Lower lobe of right lung (tissue), 2 donors: ENCODE measurements around the gene BTBD18. TPM values are rescaled to one million over a fixed set of nuclear protein-coding genes. Genes with fewer than 3 reads are reported as not detected.

Source experiments
- ATAC-seq, 2 donors: fragments of 200-7000 bp; cut with Tn5 transposase; one replicate each; pipeline ENCODE4 v1.9.1; 2020 to 2022; ENCODE audit warnings: mild to moderate bottlenecking in 2 of 2, moderate library complexity in 2 of 2
- DNase-seq: peaks from one replicate; pipeline ENCODE4 v3.0.0-alpha.2; 2020
- H3K27ac ChIP-seq: fragments of 200-600 bp; one replicate; pipeline ENCODE4 v1.8.0; 2022
- H3K27me3 ChIP-seq: fragments of 200-600 bp; one replicate; pipeline ENCODE4 v1.8.0; 2022; ENCODE audit warnings: low read depth
- H3K36me3 ChIP-seq: fragments of 200-600 bp; one replicate; pipeline ENCODE4 v1.8.0; 2022; ENCODE audit warnings: mild to moderate bottlenecking
- H3K4me1 ChIP-seq: fragments of 200-600 bp; one replicate; pipeline ENCODE4 v1.8.0; 2022
- H3K4me3 ChIP-seq: fragments of 200-600 bp; one replicate; pipeline ENCODE4 v1.8.0; 2022; ENCODE audit warnings: mild to moderate bottlenecking
- H3K9me3 ChIP-seq: fragments of 200-600 bp; one replicate; pipeline ENCODE4 v1.8.0; 2022
- intact Hi-C: fragments of 100-400 bp; cut with DNase I; formaldehyde crosslinking; loops from one replicate; pipeline ENCODE4 v1.11.0; 2022
- total RNA-seq: library from RNA; stranded (reverse); fragmentation: NEBNext Ultra II Directional; extraction: Animal tissue kit (Norgen Biotek cat#: 25700); gene quantifications from one replicate; pipeline ENCODE4 v1.2.1, GENCODE V29; 2021
- TF ChIP-seq, protein P1 (sequence below): fragments of 200-600 bp; IDR thresholded peaks from one replicate; pipeline ENCODE4 v1.8.0; 2022; ENCODE audit warnings: antibody characterized with exemption, mild to moderate bottlenecking
- donor health status: DM: no; HTN: yes; CAD: no; lungs with severe emphysema.

The BTBD18 gene
- total RNA-seq, 1 donor from 2014 or later = not detected

DNA sequence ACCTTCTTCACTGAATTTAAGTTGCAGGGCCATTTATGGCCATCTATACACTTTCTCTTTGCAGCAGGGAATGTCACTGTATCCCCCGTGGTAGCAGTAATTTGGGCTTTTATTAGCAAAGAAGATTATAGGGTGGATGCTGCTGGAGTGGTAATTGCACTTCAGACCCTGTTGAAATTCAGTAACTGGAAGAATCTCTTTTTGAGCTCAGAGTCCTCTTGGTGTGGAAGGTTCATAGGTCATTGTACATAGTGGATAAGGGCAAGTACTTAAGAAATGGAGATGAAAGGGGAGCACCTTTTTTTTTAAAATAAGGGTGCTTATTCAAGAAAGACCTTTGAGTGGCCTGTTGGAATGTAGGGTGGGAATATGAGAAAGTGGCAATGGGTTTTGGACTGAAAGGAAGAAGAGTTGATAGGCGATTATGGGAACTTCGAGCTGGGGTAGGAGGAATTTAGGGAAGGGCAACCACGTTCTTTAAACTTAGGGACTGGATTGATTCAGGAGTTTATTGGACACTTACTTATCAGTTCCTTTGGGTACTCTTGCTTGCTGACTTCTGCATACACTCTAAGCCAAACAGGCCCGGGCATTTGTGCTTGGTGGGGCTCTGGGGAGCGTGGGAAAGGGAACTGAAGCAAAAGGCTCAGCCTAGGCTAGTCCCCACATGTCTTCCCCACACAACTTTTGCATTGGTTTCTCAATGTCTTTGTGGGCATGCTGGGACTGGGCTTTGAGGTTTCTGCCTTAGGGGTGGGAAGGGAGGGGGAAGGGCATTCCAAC lies 36.5 kb upstream of the BTBD18 start:
- H3K9me3 ChIP-seq = no peaks in the 10 kb centered on the region
- peak overlapping the region; percentile 25 for H3K27ac ChIP-seq
- DNase-seq = peak; percentile 66
- H3K4me1 ChIP-seq = peaks cover 99% of the 10 kb centered on the region
- intact Hi-C loops = no loop called here
- peaks cover 10% of the 10 kb centered on the region for H3K36me3 ChIP-seq
- H3K27me3 ChIP-seq = no peaks in the 10 kb centered on the region
- ATAC-seq = peak; percentile 45 to 54
- TF ChIP-seq, protein P1, sequence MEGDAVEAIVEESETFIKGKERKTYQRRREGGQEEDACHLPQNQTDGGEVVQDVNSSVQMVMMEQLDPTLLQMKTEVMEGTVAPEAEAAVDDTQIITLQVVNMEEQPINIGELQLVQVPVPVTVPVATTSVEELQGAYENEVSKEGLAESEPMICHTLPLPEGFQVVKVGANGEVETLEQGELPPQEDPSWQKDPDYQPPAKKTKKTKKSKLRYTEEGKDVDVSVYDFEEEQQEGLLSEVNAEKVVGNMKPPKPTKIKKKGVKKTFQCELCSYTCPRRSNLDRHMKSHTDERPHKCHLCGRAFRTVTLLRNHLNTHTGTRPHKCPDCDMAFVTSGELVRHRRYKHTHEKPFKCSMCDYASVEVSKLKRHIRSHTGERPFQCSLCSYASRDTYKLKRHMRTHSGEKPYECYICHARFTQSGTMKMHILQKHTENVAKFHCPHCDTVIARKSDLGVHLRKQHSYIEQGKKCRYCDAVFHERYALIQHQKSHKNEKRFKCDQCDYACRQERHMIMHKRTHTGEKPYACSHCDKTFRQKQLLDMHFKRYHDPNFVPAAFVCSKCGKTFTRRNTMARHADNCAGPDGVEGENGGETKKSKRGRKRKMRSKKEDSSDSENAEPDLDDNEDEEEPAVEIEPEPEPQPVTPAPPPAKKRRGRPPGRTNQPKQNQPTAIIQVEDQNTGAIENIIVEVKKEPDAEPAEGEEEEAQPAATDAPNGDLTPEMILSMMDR = no peak
- no peak overlapping the region for H3K4me3 ChIP-seq

DNA sequence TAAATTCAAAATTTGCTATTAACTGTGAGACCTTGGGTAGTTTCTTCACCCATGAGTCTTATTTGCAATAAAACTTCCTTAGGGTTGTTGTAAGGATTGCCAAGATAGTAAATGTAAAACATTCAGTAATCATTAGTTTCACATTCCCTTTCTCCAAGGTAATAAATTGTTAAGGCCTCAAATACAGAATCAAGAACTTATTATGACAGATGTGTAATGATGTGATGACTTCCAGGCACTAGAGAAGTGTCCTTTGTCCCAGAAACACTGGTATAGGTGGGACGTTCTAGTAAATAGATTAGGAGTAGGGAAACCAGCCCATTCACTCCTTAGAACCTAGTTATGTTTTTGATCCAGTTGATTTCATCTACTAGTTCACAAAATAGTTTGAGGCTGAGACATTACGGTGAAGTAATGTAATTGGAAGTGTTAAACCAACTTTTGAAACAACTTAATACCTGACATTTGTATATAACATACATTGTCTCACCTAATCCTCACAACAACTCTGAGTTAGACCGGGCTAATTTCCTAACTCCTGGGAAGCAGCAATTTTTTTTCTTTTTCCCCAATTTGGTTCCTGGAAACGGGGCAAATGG lies 35.5 kb upstream of the BTBD18 start:
- DNase-seq (no peak), ATAC-seq (no peak)
- H3K36me3 ChIP-seq = peaks cover 10% of the 10 kb centered on the region
- H3K27ac ChIP-seq = peak overlapping the region; percentile 13
- H3K27me3 ChIP-seq = no peaks in the 10 kb centered on the region
- TF ChIP-seq, protein P1 = no peak
- intact Hi-C loops = no loop called here
- H3K9me3 ChIP-seq = no peaks in the 10 kb centered on the region
- peaks cover 99% of the 10 kb centered on the region for H3K4me1 ChIP-seq
- H3K4me3 ChIP-seq = no peak overlapping the region

DNA sequence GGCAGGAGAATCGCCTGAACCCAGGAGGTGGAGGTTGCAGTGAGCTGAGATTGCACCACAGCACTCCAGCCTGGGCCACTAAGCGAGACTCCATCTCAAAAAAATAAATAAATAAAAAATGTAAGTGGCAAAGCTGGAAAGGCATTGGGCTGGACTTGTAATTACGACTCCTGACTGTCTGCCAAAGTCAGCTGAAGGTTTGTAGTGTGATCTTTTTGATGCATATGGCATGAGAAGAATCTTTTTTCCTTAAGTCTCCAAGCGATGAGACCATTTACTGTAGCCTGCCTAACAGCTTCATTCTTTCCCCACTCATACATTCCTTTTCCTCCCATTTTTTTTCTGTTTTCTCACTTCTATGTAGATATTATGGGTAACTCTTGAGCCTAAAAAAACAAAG lies 34.8 kb upstream of the BTBD18 start:
- peak overlapping the region; percentile 13 for H3K27ac ChIP-seq
- no peaks in the 10 kb centered on the region for H3K27me3 ChIP-seq
- intact Hi-C loops = no loop called here
- no peak overlapping the region for H3K4me3 ChIP-seq
- H3K4me1 ChIP-seq = peaks cover 99% of the 10 kb centered on the region
- TF ChIP-seq, protein P1 = no peak
- no peaks in the 10 kb centered on the region for H3K9me3 ChIP-seq
- H3K36me3 ChIP-seq = peaks cover 5% of the 10 kb centered on the region
- DNase-seq (no peak), ATAC-seq (no peak)

DNA sequence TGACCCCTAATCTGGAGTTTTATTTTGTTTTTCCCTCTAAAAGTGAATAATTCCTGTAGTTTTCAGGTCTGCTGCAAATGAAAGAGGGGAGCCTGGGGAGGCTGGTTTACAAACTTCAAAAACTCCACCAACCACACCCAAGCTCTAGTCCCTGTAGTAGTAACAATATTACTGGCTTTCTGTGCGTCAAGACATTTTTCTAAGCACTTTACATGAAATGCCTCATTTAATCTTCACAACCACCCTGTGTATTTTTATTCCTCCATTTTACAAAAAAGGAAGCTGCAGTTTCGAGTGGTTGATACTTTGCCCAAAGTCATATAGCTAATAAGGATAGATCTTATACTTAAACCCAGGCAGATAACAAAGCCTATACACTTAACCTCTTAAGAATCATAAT lies 33.5 kb upstream of the BTBD18 start:
- intact Hi-C loops = no loop called here
- no peak overlapping the region for H3K4me3 ChIP-seq
- H3K36me3 ChIP-seq = peaks cover 9% of the 10 kb centered on the region
- H3K27ac ChIP-seq = peak overlapping the region; percentile 13
- no peaks in the 10 kb centered on the region for H3K9me3 ChIP-seq
- peaks cover 99% of the 10 kb centered on the region for H3K4me1 ChIP-seq
- H3K27me3 ChIP-seq = no peaks in the 10 kb centered on the region
- ATAC-seq (no peak), DNase-seq (no peak)
- TF ChIP-seq, protein P1 = no peak

DNA sequence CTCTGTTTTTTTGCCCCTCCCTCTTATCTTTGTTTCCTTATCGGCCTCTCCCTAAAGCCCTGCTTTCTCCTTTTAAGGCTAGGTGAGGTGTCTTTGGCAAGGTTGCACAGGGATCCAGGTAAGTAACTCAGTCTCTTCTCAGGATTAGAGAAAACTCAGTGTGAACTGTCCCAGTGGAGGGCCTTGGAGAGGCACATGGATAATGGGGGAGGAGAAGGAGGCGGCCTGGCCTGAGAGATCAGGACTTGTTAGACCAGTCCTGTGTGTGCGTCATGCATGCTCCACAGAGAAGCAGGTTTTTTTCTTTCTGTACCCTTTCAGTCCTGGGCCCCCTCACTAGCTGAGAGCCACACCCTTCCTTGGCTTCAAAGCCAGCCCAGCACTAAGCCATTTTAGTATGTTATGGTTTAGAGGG lies 29.9 kb upstream of the BTBD18 start:
- H3K9me3 ChIP-seq = no peaks in the 10 kb centered on the region
- TF ChIP-seq, protein P1 = no peak
- no peak overlapping the region for H3K4me3 ChIP-seq
- H3K36me3 ChIP-seq = peaks cover 9% of the 10 kb centered on the region
- peak; percentile 83 for DNase-seq
- peak overlapping the region; percentile 89 for H3K27ac ChIP-seq
- H3K27me3 ChIP-seq = no peaks in the 10 kb centered on the region
- ATAC-seq = peak; percentile 87 to 91
- peaks cover 99% of the 10 kb centered on the region for H3K4me1 ChIP-seq
- intact Hi-C loops = no loop called here
